HepG2 (cell line): Measurements from ENCODE around the gene CMTM3. TPM values are rescaled to one million over a fixed set of nuclear protein-coding genes. Genes with fewer than 3 reads are reported as not detected.

Experiments used
- ATAD3A ChIP-seq: sonication (generic); formaldehyde crosslinking; IDR thresholded peaks from 2 replicates; pipeline ENCODE4 v1.4.0; 2020; ENCODE audit warnings: missing genetic modification reagents
- DBP ChIP-seq: sonication (generic); formaldehyde crosslinking; IDR thresholded peaks from 2 replicates; pipeline ENCODE4 v1.4.0; 2020; ENCODE audit warnings: missing genetic modification reagents; ENCODE audit errors: not compliant biosample characterization
- GABPA ChIP-seq, 2 experiments: IDR thresholded peaks; 2 replicates each; pipeline ENCODE4 v1.6.1; 2011 to 2016; ENCODE audit warnings: low read depth in 2 of 2, low read length in 1 of 2, missing biosample characterization in 1 of 2, missing genetic modification characterization in 1 of 2
- HNRNPK ChIP-seq: fragments of 200-400 bp; formaldehyde crosslinking; IDR thresholded peaks from 2 replicates; pipeline ENCODE4 v1.6.1; 2018; ENCODE audit warnings: low read length, low read depth, moderate library complexity, mild to moderate bottlenecking; ENCODE audit not compliant: poor library complexity, severe bottlenecking
- KDM1A ChIP-seq: IDR thresholded peaks from 2 replicates; pipeline ENCODE4 v1.6.1; 2016; ENCODE audit warnings: missing compliant biosample characterization
- KLF13 ChIP-seq: sonication (generic); formaldehyde crosslinking; IDR thresholded peaks from 2 replicates; pipeline ENCODE4 v1.4.0; 2020; ENCODE audit warnings: mild to moderate bottlenecking, missing genetic modification reagents
- LBX2 ChIP-seq: sonication (generic); formaldehyde crosslinking; IDR thresholded peaks from 2 replicates; pipeline ENCODE4 v1.5.0; 2020; ENCODE audit warnings: missing genetic modification reagents, mild to moderate bottlenecking, borderline replicate concordance
- LCORL ChIP-seq, 2 experiments: fragments of 450-650 bp in 1 of 2; sonication (generic) in 1 of 2; formaldehyde crosslinking in 1 of 2; IDR thresholded peaks; 2 replicates each; pipeline versions ENCODE4 v1.5.0 to v1.6.1; 2017 to 2020; ENCODE audit warnings: antibody characterized with exemption in 1 of 2, missing genetic modification reagents in 1 of 2
- MBNL3 ChIP-seq: fragments of 250-450 bp; sonication (Bioruptor Pico); conservative IDR thresholded peaks from 2 replicates; pipeline ENCODE4 v1.8.0; 2022; ENCODE audit warnings: mild to moderate bottlenecking, inconsistent platforms
- MED8 ChIP-seq: sonication (generic); formaldehyde crosslinking; IDR thresholded peaks from 2 replicates; pipeline ENCODE4 v1.8.1; 2023; ENCODE audit warnings: mild to moderate bottlenecking, missing genetic modification reagents; ENCODE audit not compliant: insufficient replicate concordance
- MZF1 ChIP-seq: sonication (generic); formaldehyde crosslinking; IDR thresholded peaks from 2 replicates; pipeline ENCODE4 v1.8.1; 2023; ENCODE audit warnings: mild to moderate bottlenecking, missing genetic modification reagents, borderline replicate concordance
- NFATC3 ChIP-seq: sonication (generic); formaldehyde crosslinking; IDR thresholded peaks from 2 replicates; pipeline ENCODE4 v1.5.1; 2020; ENCODE audit warnings: mild to moderate bottlenecking, missing genetic modification reagents
- PATZ1 ChIP-seq: sonication (generic); formaldehyde crosslinking; IDR thresholded peaks from 2 replicates; pipeline ENCODE4 v1.4.0; 2020; ENCODE audit warnings: missing genetic modification reagents
- PHF5A ChIP-seq: IDR thresholded peaks from one replicate; pipeline ENCODE4 v1.6.1; 2018; ENCODE audit warnings: low read depth, missing genetic modification reagents; ENCODE audit not compliant: unreplicated experiment
- RNF219 ChIP-seq: sonication (generic); formaldehyde crosslinking; IDR thresholded peaks from 2 replicates; pipeline ENCODE4 v1.5.0; 2020; ENCODE audit warnings: mild to moderate bottlenecking, missing genetic modification reagents
- SOX6 ChIP-seq, 2 experiments: fragments of 450-650 bp in 1 of 2; sonication (generic) in 1 of 2; formaldehyde crosslinking in 1 of 2; IDR thresholded peaks; 2 replicates each; pipeline versions ENCODE4 v1.4.0 to v1.6.1; 2017 to 2020; ENCODE audit warnings: antibody characterized with exemption in 1 of 2, mild to moderate bottlenecking in 1 of 2, missing genetic modification reagents in 1 of 2
- SSRP1 ChIP-seq: IDR thresholded peaks from 2 replicates; pipeline ENCODE4 v1.6.1; 2016; ENCODE audit warnings: control low read depth
- TARDBP ChIP-seq: sonication (generic); formaldehyde crosslinking; IDR thresholded peaks from 2 replicates; pipeline ENCODE4 v1.8.0; 2022; ENCODE audit warnings: mild to moderate bottlenecking, missing genetic modification reagents
- ZNF292 ChIP-seq: sonication (generic); formaldehyde crosslinking; IDR thresholded peaks from 2 replicates; pipeline ENCODE4 v1.8.1; 2022; ENCODE audit warnings: mild to moderate bottlenecking, low read depth, missing genetic modification reagents, borderline replicate concordance
- ZNF30 ChIP-seq: sonication (generic); formaldehyde crosslinking; IDR thresholded peaks from 2 replicates; pipeline ENCODE4 v1.5.0; 2020; ENCODE audit warnings: mild to moderate bottlenecking, missing genetic modification reagents
- ZNF333 ChIP-seq: sonication (generic); formaldehyde crosslinking; IDR thresholded peaks from 2 replicates; pipeline ENCODE4 v1.4.0; 2020; ENCODE audit warnings: mild to moderate bottlenecking, missing genetic modification reagents, borderline replicate concordance
- ZNF703 ChIP-seq: sonication (generic); formaldehyde crosslinking; IDR thresholded peaks from 2 replicates; pipeline ENCODE4 v1.5.1; 2020; ENCODE audit warnings: missing genetic modification reagents, mild to moderate bottlenecking, moderate library complexity, borderline replicate concordance
- polyA plus RNA-seq, 8 experiments: library from polyadenylated mRNA; depleted of rRNA in 3 of 8; stranded (reverse) in 7 of 8; unstranded in 1 of 8; fragments of >200 nt; fragmentation: Illumina TruSeq in 4 of 8; extraction: Trizol in 4 of 8; gene quantifications; 2 replicates each; pipeline versions ENCODE4 v1.2.1 to v1.2.3, GENCODE V29; 2011 to 2016; ENCODE audit warnings: low read depth in 4 of 8, missing spikeins in 1 of 8, mixed read lengths in 1 of 8; ENCODE audit not compliant: insufficient read depth in 1 of 8
- total RNA-seq, 5 experiments: library from RNA; depleted of rRNA; stranded (reverse); fragments of >200 nt; fragmentation: Illumina TruSeq; extraction: Trizol; gene quantifications; 2 replicates each; pipeline ENCODE4 v1.2.3, GENCODE V29; 2016; ENCODE audit warnings: low read depth in 1 of 5

CMTM3 gene
- total and polyA plus RNA-seq, 2 of the 13 experiments (the other 11 are each of a cell fraction or from before 2014, with no cell fraction given): 29.2 to 48.7 TPM

- TF ChIP-seq NFATC3 (CRISPR knock-in tag): peak; percentile 51; the same call in 1 of the 2 replicates
- no peak for TF ChIP-seq SSRP1 (CRISPR knock-in tag)
- no peak for TF ChIP-seq MED8 (CRISPR knock-in tag)
- TF ChIP-seq LCORL (IDR thresholded peaks at IDR 0.05): no peak
- TF ChIP-seq LCORL (CRISPR knock-in tag; IDR thresholded peaks at IDR 0.05): peak; percentile 55; the same call in 1 of the 2 replicates
- no peak for TF ChIP-seq GABPA (IDR thresholded peaks at IDR 0.05; ENCODE audit: low read depth, low read length)
- peak; percentile 44 for TF ChIP-seq GABPA (CRISPR knock-in tag; IDR thresholded peaks at IDR 0.05; ENCODE audit: low read depth)
- TF ChIP-seq ZNF703: 0 out of 2 replicates have a peak, but pooled peaks have one; percentile 41
- TF ChIP-seq HNRNPK: no peak
- TF ChIP-seq MBNL3 (CRISPR knock-in tag): no peak
- no peak for TF ChIP-seq RNF219 (CRISPR knock-in tag)
- peak; percentile 43 for TF ChIP-seq PHF5A
- peak; percentile 55; the same call in 1 of the 2 replicates for TF ChIP-seq KLF13 (CRISPR knock-in tag)
- 0 out of 2 replicates have a peak, but pooled peaks have one; percentile 79 for TF ChIP-seq ZNF333 (CRISPR knock-in tag)
- no peak for TF ChIP-seq ZNF292 (CRISPR knock-in tag)
- no peak for TF ChIP-seq ATAD3A (CRISPR knock-in tag)
- TF ChIP-seq LBX2 (CRISPR knock-in tag): no peak
- TF ChIP-seq MZF1 (CRISPR knock-in tag): no peak
- TF ChIP-seq DBP: no peak
- TF ChIP-seq SOX6 (IDR thresholded peaks at IDR 0.05): no peak
- TF ChIP-seq SOX6 (CRISPR knock-in tag; IDR thresholded peaks at IDR 0.05): peak; percentile 76
- peak; percentile 88 for TF ChIP-seq TARDBP (CRISPR knock-in tag)
- TF ChIP-seq PATZ1 (CRISPR knock-in tag): peak; percentile 57
- no peak for TF ChIP-seq ZNF30
- 0 out of 2 replicates have a peak, but pooled peaks have one; percentile 16 for TF ChIP-seq KDM1A (CRISPR knock-in tag)
Observed at GRCh38 chr16:66608241-66609138, 4.0 kb downstream of the CMTM3 start (continued).
